ENCODE data around the gene NPR3. TPM values are rescaled to one million over a fixed set of nuclear protein-coding genes. Genes with fewer than 3 reads are reported as not detected.

The NPR3 gene
- total RNA-seq, 1 donor from 2014 or later = 87.2 TPM

- TF ChIP-seq CTCF (IDR thresholded peaks at IDR 0.05) = no peak
- H3K9me3 ChIP-seq = no peaks in the 10 kb centered on the region
- no peak overlapping the region for H3K27ac ChIP-seq
- no peaks in the 10 kb centered on the region for H3K4me1 ChIP-seq
- no peaks in the 10 kb centered on the region for H3K27me3 ChIP-seq
- DNase-seq (no peak), ATAC-seq (no peak)
- H3K36me3 ChIP-seq = no peaks in the 10 kb centered on the region
- H3K4me3 ChIP-seq = no peak overlapping the region
- intact Hi-C loops (cut with DNase I) = no loop called here
These were observed 22.6 kb downstream of the NPR3 start for GRCh38 chr5:32733590-32734340.

- no peak overlapping the region for H3K27ac ChIP-seq
- no peaks in the 10 kb centered on the region for H3K4me1 ChIP-seq
- H3K27me3 ChIP-seq = no peaks in the 10 kb centered on the region
- intact Hi-C loops (cut with DNase I) = no loop called here
- H3K9me3 ChIP-seq = no peaks in the 10 kb centered on the region
- no peak for ATAC-seq
- H3K36me3 ChIP-seq = no peaks in the 10 kb centered on the region
- no peak for TF ChIP-seq CTCF (IDR thresholded peaks at IDR 0.05)
- no peak overlapping the region for H3K4me3 ChIP-seq
- no peak for DNase-seq
These were observed 23.8 kb downstream of the NPR3 start for GRCh38 chr5:32734827-32735378.

GRCh38 chr5:32735512-32735911 lies 24.4 kb downstream of the NPR3 start:
- Histone ChIP-seq H3K4me1 (no peaks in the 10 kb centered on the region), H3K36me3 (no peaks in the 10 kb centered on the region), H3K9me3 (no peaks in the 10 kb centered on the region), H3K27me3 (no peaks in the 10 kb centered on the region), H3K4me3 (no peak overlapping the region), H3K27ac (no peak overlapping the region)
- intact Hi-C loops (cut with DNase I) = no loop called here
- ATAC-seq = no peak
- TF ChIP-seq CTCF (IDR thresholded peaks at IDR 0.05) = no peak
- DNase-seq = no peak

- Histone ChIP-seq H3K27me3 (no peaks in the 10 kb centered on the region), H3K4me1 (no peaks in the 10 kb centered on the region), H3K4me3 (no peak overlapping the region), H3K9me3 (no peaks in the 10 kb centered on the region), H3K27ac (no peak overlapping the region), H3K36me3 (no peaks in the 10 kb centered on the region)
- no peak for TF ChIP-seq CTCF (IDR thresholded peaks at IDR 0.05)
- intact Hi-C loops (cut with DNase I) = no loop called here
- DNase-seq (no peak), ATAC-seq (no peak)
These were observed 25.7 kb downstream of the NPR3 start for GRCh38 chr5:32736842-32737241.

- Histone ChIP-seq H3K36me3 (no peaks in the 10 kb centered on the region), H3K27ac (no peak overlapping the region), H3K4me3 (no peak overlapping the region), H3K4me1 (no peaks in the 10 kb centered on the region), H3K27me3 (no peaks in the 10 kb centered on the region), H3K9me3 (no peaks in the 10 kb centered on the region)
- no peak for DNase-seq
- no peak for TF ChIP-seq CTCF (IDR thresholded peaks at IDR 0.05)
- peak; percentile 26 for ATAC-seq
- intact Hi-C loops (cut with DNase I) = no loop called here
These were observed 29.5 kb downstream of the NPR3 start for GRCh38 chr5:32740651-32741050.

All from upper lobe of right lung (tissue), 1 donor.